ENCODE measurements around the gene JUN.

Gene JUN

DNA sequence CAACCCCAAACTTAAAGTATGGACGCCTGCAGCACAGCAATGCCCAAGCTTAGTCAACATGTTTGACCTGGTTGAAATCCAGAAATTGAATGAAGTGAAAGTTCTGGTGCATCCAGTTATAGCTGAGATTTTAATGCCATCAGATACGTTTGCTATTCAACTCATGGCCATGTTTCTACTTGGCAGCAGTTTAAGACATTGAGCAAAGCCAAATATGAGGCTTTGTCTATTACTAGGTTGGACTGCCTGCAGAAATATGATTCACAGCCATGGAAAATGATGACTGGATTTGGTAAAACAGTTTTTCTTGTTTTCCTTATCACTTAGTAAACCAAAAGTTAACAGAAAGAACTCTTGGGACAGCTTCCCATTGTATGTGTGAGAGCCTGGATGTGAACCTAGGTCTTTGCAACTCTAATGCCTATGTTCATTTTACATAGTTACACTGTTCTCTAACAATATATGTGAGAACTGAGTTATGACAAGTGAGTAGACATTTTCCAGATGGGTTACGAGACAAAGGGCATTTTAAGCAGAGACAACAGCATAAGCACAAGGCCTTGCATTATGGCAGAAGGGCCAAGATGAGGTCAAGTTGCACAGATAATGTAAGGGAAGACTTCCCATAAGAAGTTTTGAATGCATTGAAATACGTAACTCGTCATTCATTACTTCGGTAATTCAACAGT lies 51.6 kb downstream of the JUN start:
- no peak for TF ChIP-seq CTCF (conservative IDR thresholded peaks at IDR 0.05; ENCODE audit: low read depth, low read length)
- no peak for DNase-seq (ENCODE audit: low read depth)
- H3K4me3 ChIP-seq (ENCODE audit: low read depth, low read length) = no peak overlapping the region
